Posterior cingulate gyrus (tissue), 11 donors: ENCODE results near the gene PCSK2.

ENCODE experiments used
- DNase-seq, 10 donors: peaks; one replicate each; pipeline versions ENCODE4 v3.0.0 to v3.0.0-alpha.2; 2020 to 2021; ENCODE audit warnings: mixed read lengths in 3 of 10
- intact Hi-C: fragments of 100-400 bp; cut with DNase I; formaldehyde crosslinking; loops from one replicate; pipeline ENCODE4 v1.15.1; 2023

Gene PCSK2

DNA sequence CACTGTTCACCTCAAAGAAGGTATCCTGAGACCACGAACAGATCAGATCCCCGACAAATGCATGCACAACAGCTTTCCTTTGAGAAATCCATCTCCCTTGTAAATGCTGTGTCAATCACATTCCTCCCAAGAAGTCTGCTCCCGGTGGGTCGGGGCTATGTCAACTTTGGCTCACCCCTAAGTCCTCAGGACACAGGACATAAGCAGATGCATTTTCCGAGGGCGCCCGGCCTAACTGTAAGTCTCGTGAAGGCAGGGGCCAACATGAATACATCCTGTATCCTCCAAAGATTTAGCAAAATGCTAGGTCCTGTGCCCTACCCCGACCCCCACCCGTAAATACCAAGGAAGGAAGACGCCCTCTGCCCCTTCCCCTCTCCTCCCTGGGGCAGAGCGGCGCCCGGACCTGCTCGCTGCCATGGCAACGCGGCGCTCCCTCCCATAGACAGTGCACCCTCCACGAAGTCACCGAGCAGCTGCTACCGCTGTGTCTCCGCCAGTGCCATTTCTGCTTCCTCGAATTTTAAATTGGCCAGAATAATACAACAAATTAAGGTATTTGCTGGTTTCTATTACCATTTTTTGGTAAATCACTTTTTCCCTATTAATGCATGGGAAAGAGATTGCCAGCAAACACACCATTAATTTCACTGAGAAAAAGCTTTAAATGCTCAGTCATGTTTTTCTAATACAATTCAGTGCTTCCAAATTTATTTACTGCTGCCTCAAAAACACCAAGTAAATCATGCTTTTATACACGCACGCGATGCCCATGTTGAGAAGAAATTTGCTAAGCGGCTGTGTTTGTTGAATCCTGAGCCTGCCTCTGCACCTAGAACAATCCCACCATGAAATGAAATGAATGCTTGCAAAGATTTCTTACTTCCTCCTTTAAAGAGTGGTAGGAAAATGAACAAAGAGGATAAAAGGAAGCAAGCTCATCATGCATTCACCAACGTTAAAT is 100.6 kb downstream of the PCSK2 start:
- intact Hi-C loops, result no loop called here
- peak in 8 of 10 donors; percentile 22 to 90 (median 41) for DNase-seq

DNA sequence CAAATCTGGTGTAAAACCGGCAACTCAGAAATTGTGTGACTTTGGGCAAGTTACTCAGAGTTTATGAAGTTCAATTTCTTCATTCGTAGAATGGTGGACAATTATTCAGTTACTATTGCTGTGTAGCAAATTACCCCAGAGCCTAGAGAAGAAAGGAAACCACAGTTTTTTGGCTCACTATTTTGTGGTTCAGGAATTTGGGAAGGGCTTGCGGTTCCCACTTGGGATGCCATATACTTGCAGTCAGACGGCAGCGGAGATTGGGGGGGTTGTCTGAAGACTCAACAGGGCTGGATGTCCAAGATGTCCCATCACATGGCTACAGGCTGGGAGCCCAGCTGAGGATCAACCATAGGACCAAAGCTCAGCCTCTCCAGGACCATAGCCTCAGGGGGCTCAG is 108.1 kb downstream of the PCSK2 start:
- intact Hi-C loops, result no loop called here
- peak in 1 of 10 donors; percentile 61 for DNase-seq

DNA sequence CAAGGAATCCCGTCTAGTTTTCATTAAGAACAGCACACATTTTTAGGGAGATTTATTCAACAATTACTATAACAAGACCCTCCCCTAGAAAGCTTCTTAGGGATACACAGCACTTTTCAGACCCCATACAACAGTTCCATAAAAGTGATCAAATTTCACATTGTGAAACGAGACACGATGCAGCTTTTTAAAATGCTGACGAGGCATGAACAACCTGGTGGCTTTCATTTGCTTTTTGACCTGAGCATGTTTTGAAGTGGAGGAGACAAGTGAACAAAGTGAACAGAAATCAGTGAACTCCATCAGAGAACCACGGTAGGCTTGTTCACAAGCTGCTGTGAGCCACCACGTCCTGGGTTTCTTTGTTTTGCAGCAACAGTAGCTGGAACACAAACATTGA is 112.2 kb downstream of the PCSK2 start:
- intact Hi-C loops, result no loop called here
- no peak for DNase-seq

DNA sequence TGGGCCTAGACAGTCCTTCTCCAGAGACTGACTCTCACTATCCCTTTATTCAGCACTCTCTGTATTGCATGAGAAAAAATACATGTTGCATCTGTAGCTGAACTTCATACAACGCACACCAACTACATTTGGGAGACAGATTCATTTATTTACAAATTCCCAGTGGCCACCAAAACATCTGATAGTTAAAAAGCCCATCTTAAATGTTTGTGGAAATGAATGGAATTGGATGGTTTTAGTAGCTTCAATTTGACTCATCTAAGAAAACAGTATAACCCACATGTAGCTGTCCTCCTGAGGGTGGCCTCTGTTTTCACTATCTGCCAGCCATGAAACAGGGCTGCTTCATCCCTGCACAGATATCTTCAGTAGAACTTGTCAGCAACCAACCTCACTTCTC is 116.3 kb downstream of the PCSK2 start:
- no peak for DNase-seq
- intact Hi-C loops, result no loop called here

DNA sequence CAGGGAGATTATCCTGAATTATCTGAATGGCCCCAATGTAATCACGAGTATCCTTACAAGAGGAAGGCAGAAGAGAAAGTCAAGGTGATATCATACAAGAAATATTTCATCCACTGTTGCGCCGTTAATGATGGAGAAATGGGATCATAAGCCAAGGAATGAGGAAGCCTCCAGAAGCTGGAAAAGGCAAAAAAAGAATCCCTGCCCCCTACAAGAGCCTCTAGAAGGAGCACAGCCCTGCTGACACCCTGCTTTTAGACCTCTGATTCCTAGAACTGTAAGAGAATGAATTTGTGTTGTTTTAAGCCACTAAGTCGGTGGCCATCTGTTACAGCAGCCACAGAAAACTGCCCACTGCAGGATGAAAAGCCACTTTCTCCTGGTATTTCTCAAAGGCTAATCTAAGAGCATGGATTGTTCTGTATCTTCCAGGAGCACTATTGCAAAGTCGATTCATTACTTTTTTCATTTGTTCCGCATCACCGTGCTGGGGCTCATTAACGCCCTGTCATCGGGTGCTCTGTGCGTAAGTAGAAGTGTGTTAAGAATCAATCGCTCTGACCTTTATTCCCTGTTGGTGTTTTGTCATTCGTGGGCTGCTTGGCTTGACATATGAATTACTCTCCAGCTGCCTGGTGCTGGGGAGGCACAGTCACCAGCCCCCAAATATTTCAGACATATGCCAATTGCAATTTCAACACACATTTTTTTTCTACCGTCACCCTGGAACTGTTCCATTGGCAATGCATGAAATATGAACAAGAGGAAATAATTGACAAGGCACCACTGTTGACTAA is 117.0 kb downstream of the PCSK2 start:
- no peak for DNase-seq
- intact Hi-C loops, result no loop called here

DNA sequence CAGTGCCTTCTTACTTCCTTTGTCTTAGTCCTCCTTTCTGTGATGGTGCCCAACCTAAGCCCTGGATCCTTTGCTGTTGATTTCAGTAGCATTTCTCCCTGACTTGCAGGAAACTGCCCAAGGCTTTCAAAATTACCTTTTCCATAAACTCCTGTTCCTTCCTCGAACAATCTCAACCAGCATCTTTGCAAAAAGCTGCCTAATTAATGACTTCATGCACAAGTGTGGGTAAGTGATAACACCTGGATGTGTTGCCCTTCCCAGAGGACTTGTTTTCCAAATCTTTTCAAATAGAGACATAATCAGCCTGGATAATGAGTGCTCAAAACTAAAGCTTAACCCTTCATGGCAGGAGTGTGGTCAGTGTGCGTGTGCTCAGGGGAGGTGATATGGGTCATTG is 118.0 kb downstream of the PCSK2 start:
- no peak for DNase-seq
- intact Hi-C loops, result no loop called here

DNA sequence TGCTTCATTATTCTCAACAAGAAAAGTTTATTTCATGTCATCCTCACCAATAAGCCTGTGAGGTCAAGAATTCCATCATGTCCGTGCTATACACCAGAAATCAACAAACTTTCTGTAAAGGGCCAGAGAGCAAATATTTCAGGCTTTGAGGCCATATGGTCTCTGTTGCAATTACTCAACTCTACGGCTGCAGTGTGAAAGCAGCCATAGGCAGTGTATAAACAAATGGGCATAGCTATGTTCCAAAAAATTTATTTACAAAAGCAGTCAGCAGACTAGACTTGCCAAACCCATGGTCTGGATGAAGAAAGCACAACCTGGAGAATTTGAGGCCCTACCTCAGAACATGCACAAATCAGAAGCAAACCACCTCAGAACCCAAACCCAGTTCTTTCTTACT is 118.5 kb downstream of the PCSK2 start:
- DNase-seq, result no peak
- intact Hi-C loops, result no loop called here

DNA sequence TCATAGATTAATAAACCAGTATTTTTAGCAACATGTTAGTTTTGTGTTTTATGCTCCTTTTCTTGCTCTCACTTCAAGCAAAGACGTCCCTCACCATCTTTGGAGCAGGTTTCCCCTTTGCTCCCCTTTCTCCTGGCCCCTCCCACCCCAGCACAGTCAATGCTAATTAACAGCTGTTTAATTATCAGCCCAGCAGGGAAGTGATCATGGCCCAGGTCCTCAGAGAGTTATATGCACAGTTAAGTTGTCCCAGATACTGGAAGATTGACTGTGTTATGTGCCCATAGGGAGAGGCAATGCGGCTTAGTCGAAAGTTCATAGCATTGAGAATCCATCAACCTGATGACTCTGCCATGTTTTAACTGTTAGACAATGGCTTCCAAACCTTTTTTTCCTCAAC is 123.5 kb downstream of the PCSK2 start:
- intact Hi-C loops, result no loop called here
- DNase-seq, result no peak

DNA sequence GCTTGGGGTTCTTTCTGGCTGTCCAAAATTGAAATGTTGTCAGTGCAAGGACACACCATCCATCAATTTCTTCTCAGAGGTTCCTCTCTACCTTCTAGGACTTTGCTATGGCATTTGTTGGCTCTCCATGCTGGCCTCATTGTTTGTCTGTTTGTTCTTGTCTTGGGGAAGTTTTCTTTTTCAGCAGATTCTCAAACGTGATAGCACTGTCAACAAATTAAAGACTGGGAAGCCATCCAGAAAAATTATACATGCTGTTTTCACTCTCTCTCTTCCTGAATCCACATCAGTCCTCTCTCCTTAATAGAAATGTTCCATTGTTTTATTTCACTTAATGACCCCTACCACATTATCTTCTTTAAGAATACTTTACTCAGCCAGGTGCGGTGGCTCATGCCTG is 130.4 kb downstream of the PCSK2 start:
- intact Hi-C loops, result no loop called here
- DNase-seq, result no peak

DNA sequence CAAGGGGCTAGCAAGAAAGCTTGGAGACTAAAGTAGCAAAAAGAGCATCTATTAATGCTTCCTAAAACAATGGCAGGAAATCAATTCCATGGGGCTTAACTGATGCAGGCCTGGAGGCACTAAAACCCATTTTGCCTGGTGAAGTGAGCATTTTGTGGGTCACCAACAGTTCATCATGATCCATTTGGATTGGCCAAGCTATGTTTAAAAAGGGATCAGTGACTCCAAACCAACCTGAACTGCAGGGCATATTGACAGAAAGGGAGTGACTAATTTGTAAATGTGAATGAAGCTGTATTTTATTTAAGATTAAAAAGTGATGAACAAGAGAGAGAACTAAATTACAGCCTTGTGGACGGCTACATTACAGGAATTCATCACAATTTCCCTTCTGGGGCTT is 132.0 kb downstream of the PCSK2 start:
- intact Hi-C loops, result no loop called here
- DNase-seq, result no peak

DNA sequence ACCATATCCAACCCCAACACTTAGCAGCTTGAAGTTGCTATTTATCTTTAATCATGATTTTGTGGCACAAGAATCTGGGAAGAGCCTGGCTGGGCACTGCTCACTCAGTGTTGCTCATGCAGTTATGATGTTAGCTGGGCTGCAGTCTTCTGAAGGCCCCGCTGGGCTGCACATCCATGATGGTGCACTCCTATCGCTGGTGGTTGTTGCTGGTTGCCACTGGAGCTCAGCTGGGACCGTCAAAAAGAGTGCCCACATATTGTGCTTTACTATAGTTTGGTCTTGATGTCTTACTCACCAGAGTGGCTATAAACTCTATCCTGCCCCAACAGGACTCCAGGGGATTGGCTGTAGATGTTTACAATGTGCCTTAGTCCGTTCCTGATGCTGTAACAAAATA is 137.8 kb downstream of the PCSK2 start:
- intact Hi-C loops, result no loop called here

DNA sequence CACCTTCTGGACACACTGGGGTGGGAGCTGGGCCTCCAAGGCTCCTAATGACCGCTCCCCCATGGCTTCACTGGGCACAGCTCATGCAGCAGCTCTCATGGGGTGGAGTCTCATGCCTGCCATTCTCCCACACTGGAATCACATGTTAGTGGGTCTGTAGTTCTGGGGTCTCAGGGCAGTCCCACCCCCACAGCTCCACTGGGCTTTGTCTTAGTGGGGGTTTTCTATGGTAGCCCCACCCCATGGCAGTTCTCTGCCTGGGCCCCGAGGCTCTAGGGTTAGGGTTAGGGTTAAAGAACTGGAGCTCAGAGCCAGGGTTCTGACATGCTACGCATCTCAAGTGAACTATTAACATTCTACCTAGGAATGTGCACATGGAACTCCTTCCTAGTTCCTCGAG is 139.0 kb downstream of the PCSK2 start:
- intact Hi-C loops, result no loop called here
- no peak for DNase-seq

More for the DNA sequence above, 137.8 kb downstream of the PCSK2 start:
- DNase-seq, result no peak

DNA sequence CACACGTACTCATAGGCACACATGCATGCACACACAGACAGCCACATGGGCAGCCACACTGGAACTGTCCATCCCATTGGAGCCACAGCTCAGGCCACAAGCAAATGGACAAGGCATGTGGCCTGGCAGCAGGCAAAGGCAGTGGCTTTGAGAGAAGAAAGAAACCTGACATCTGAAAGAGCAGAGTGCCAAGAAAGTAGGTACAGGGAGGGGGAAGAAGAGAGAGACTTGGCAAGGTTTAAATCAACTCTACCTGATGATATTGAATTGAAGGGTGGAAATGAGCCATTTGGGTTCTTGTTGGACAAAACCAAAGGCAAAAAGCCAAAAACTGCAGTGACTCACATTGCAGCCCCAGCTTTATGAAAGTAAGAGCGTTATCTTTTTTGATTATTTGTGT is 142.7 kb downstream of the PCSK2 start:
- no peak for DNase-seq

DNA sequence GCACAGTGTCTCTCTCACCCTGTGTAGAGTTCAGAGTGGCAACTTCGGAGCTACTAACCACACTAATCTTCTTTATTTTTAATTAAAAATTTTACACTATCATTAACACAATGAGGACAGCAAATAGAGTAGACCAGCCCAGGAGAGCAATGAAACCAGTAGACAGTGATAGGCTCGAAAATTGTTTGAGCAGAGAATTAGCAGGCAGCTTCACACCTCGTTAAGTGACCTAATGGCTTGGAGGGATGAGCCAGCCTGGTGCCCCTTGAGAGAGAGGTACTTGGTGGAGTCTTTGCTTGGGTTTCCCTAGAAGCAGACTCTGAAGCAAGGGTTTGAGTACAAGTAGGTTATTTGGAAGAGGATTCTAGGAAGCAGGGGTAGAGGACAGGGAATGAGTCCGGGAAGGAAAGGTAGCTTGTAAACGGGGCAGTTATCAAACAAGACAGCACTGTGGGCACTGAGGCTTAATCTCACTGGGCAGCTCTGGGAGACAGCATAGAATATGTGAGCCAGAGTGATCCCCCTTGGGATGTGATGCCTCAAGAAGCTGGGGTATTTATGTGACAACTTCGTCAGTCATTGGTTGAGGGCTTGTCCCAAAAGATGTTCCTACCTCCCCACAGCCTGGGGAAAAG is 146.1 kb downstream of the PCSK2 start:
- DNase-seq, result no peak
- intact Hi-C loops, result no loop called here

More for the DNA sequence above, 142.7 kb downstream of the PCSK2 start:
- intact Hi-C loops, result no loop called here

DNA sequence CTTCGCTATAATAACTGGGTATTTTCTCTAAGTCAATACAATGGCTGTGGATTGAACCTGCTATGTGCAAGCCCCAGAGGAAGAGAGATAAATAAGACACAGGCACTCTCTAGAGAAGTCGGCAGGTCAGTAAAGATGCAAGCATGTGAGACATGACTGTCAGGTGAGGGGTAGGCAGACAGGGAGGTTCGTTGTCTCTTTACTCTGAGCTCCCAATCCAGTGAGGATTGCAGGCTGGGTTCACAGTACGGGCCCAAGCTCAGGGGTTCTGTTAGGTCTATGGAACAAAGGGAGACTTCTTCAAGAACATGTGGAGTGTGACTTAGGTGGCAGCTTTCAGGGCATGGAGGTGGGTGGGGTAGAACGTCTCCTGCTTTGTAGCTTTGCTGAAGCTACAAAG is 147.2 kb downstream of the PCSK2 start:
- DNase-seq, result no peak
- intact Hi-C loops, result no loop called here

DNA sequence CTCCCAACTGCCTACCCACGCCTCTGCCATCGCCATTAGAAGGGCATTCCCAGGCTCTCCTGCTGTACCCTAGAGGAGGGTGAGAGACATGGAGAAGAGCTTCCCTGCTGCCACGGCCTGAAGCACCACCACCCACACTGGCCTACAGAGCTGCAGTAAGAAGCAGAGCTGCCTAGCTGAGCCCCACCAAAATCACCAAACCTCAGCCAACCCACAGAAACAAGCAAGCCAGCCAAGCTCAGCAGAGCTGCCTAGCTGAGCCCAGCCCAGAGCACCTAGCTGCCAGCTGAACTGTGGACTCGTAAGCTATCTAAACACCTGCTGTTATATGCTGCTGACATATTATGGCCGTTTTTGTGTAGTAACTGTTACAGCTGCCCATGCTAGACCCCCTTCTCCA is 149.2 kb downstream of the PCSK2 start:
- DNase-seq, result no peak
- intact Hi-C loops, result no loop called here

DNA sequence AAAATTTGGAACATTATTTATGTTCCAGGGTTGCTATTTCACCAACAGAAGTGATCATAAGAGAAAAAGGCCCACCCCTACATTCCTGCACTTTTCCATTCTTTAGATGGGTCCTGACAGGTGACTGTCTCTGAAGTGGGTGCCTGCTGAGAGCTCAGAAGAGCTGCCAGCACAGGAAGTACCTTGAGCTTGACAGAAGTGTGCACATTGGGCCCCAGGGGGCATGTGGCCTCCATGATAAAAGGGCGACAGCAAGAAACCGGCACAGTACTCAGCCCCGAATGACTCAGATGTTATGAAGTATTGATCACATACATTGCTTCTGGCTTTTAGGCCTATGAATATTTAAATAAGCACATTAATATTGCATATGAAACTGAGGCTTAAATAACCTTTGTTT is 150.4 kb downstream of the PCSK2 start:
- DNase-seq, result no peak
- intact Hi-C loops, result no loop called here

DNA sequence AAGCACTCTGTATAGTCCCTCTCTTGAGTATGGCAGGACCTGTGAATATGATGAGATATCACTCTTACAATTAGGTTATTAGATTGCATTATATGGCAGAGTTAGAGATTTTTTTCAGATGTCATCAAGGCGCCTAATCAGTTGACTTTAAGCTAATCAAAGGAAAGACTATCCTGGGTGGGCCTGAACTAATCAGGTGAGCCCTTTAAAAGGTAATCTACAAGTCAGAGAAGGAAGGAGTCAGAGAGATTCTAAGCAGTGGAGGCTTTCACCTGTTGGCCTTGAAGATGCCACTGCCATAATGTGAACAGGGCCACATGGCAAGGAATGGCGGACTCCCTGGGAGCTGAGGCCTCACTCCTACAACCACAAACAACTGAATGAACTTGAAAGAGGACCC is 152.8 kb downstream of the PCSK2 start:
- intact Hi-C loops, result no loop called here
- no peak for DNase-seq

DNA sequence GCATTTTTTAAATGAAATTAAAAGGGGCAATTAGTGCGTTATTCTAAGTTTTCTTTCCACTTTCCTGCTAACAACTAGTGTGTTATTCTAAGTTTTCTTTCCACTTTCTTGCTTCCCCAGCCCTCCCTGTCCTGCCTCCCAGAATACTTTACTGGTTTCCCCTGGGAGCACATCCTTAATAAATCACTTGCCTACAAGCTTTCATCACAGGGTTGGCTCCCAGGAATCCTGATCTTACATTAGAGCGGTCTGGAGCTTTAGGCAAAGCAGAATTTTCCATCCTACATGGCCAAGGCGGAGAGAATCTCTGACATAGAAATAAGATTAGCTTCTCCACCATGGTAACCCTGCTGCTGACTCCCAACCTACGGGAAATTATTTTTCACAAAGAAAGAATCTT is 154.0 kb downstream of the PCSK2 start:
- DNase-seq, result no peak
- intact Hi-C loops, result no loop called here

DNA sequence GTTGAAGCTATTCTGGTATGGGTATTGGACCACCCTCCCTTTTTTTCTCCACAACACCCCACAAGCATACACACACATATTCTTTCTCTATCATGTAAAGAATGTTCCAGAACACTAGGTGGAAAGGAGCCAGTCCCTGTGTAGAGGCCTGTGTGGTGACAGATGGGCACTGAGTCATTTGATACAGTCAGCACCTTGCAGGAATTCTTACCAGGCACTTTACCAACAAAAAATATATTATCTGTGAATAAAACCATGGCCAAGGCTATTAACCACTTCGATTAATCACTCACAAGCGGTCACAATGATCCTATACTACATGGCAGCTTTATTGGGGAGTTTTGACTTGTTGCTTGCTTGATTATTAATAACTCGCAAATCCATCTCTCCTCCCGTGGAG is 154.9 kb downstream of the PCSK2 start:
- intact Hi-C loops, result no loop called here
- no peak for DNase-seq

DNA sequence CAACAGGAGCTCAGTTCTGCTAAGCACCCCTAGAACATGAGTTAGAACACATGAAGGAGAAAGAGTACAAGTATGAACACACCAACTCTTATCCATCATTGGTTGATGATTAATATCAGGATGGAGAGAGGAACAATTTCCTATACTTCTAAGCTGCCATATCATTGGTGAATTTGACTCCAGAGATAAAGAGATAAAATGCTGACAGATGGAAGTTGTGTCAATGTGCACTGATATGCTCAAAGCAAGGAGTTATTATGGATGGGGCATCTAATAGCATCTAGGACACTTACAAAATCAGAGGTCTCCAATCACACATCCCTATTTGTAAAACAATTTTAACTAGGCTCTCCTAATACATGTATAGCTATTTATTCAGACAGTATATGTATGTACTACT is 159.0 kb downstream of the PCSK2 start:
- no peak for DNase-seq
- intact Hi-C loops, result no loop called here
